Measurements from ENCODE around the gene METTL23. TPM values are rescaled to one million over a fixed set of nuclear protein-coding genes. Genes with fewer than 3 reads are reported as not detected.

The METTL23 gene
- total RNA-seq, 1 donor: 26.3 TPM

GRCh38 chr17:76747716-76748363 is 21.2 kb downstream of the METTL23 start:
- H3K4me1 ChIP-seq (ENCODE audit: insufficient read depth, low read length): peaks cover 4% of the 10 kb centered on the region

DNA sequence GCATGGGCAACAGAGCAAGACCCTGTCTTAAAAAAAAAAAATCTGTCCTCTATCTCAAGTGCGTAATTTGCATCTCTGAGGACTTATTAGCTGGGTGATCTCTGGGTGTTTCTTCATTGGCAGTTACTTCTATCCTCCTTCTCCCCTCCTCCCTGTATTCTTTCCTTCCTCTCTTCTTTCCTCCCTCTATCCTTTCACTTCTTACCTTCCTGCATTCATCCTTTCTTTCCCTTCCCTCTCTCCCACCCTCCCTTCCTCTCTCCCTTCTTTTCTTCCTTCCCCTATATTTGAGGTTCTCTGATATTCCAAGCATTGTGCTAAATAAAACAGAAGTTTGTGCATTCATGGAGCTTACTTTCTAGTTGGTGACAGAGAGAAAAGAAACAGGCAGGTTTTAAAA is 22.0 kb downstream of the METTL23 start:
- Histone ChIP-seq H3K27me3 (ENCODE audit: insufficient read depth, low read length) (no peaks in the 10 kb centered on the region), H3K9me3 (ENCODE audit: low read depth, low read length) (no peaks in the 10 kb centered on the region), H3K4me1 (ENCODE audit: insufficient read depth, low read length) (peaks cover 4% of the 10 kb centered on the region), H3K4me3 (ENCODE audit: low read length) (no peak overlapping the region)

More at GRCh38 chr17:76747716-76748363, 21.2 kb downstream of the METTL23 start:
- H3K27me3 ChIP-seq (ENCODE audit: insufficient read depth, low read length): no peaks in the 10 kb centered on the region
- H3K9me3 ChIP-seq (ENCODE audit: low read depth, low read length): no peaks in the 10 kb centered on the region
- H3K4me3 ChIP-seq (ENCODE audit: low read length): no peak overlapping the region

DNA sequence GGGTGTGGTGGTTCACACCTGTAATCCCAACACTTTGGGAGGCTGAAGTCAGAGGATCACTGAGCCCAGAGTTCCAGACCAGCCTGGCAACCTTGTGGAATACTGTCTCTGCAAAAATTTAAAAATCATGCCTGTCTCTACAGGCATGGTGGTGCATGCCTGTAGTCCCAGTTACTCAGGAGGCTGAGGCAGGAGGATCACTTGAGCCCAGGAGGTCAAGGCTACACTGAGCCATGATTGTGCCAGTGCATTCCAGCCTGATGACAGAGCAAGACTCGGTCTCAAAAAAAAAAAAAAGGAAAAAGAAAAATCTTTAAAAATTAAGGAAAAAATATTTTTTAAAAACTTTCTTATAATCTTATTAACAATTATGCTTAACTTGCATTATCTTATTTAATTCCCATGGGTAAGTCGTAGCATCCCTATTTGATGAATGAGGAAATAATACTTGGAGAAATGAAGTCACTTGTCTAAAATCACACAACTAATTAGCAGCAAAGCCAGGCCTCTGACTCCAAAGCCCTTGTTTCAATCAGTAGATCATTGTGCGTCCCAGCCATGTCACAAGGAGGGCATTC is 24.9 kb downstream of the METTL23 start:
- H3K4me3 ChIP-seq (ENCODE audit: low read length): no peak overlapping the region
- H3K4me1 ChIP-seq (ENCODE audit: insufficient read depth, low read length): peaks cover 4% of the 10 kb centered on the region
- H3K9me3 ChIP-seq (ENCODE audit: low read depth, low read length): no peaks in the 10 kb centered on the region
- H3K27me3 ChIP-seq (ENCODE audit: insufficient read depth, low read length): no peaks in the 10 kb centered on the region

DNA sequence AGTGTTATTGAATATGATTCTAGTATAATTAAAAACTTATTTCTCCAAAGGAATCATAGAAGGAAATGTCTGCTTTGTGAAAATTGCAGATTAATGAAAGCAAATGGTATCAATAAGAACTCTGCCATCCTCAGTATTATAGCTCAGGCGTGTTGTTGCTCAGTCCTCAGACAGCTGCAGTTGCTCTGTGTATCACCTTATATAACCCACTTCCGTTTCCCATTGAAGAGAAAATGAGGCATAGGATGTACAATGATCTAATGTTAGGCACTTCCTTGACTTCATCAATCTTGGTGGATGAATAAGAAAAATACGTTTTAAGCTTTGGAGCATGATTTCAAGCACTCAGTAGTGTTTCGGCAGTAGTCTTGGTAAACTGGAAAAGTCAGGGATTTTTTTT is 25.4 kb downstream of the METTL23 start:
- H3K4me3 ChIP-seq (ENCODE audit: low read length): no peak overlapping the region
- H3K4me1 ChIP-seq (ENCODE audit: insufficient read depth, low read length): peaks cover 4% of the 10 kb centered on the region
- no peaks in the 10 kb centered on the region for H3K27me3 ChIP-seq (ENCODE audit: insufficient read depth, low read length)
- H3K9me3 ChIP-seq (ENCODE audit: low read depth, low read length): no peaks in the 10 kb centered on the region

- Histone ChIP-seq H3K4me1 (ENCODE audit: insufficient read depth, low read length) (peaks cover 4% of the 10 kb centered on the region), H3K27me3 (ENCODE audit: insufficient read depth, low read length) (no peaks in the 10 kb centered on the region), H3K9me3 (ENCODE audit: low read depth, low read length) (no peaks in the 10 kb centered on the region), H3K4me3 (ENCODE audit: low read length) (peak overlapping the region; percentile 24)
These were observed 26.7 kb downstream of the METTL23 start for GRCh38 chr17:76753061-76753961.

DNA sequence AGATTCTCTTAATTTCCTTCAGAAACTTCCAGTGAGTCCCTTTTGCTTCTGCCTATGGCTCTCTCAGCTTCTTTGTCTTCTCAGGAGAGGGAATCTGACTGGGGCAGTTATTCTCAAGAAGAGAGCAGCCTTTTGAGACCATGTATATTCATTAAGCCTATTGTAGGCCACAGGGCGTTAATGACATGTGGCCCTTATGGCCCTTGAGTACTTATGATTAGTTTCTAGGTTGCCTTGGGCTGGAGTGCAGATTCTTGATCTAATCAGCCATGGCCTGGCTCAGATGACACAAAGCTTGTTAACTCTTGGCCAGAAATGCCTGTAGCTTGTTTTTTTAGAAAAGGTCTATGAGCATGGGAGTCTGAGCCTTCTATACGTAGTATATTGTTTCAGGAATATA is 28.6 kb downstream of the METTL23 start:
- H3K9me3 ChIP-seq (ENCODE audit: low read depth, low read length): no peaks in the 10 kb centered on the region
- peaks cover 4% of the 10 kb centered on the region for H3K4me1 ChIP-seq (ENCODE audit: insufficient read depth, low read length)
- no peaks in the 10 kb centered on the region for H3K27me3 ChIP-seq (ENCODE audit: insufficient read depth, low read length)
- no peak overlapping the region for H3K4me3 ChIP-seq (ENCODE audit: low read length)

DNA sequence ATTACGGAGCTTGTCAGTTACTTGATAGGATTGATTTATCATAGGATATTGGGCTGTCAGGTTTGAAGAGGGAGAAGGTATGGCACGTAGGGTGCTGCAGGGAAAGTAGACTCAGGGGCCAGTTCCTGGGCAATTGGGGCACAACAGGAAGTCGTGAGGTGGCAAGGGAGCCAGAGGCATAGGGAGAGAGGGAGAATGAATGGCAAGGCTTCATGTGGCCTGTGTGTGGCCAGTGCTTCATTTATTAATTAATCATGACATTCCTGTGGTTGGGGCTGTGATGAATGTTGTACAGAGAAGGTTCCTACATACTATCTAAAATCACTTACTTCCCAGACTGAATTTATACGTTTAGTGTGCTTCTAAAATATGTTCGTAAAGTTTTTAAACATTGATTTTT is 30.6 kb downstream of the METTL23 start:
- Histone ChIP-seq H3K27me3 (ENCODE audit: insufficient read depth, low read length) (no peaks in the 10 kb centered on the region), H3K4me1 (ENCODE audit: insufficient read depth, low read length) (peaks cover 3% of the 10 kb centered on the region), H3K9me3 (ENCODE audit: low read depth, low read length) (no peaks in the 10 kb centered on the region), H3K4me3 (ENCODE audit: low read length) (no peak overlapping the region)

DNA sequence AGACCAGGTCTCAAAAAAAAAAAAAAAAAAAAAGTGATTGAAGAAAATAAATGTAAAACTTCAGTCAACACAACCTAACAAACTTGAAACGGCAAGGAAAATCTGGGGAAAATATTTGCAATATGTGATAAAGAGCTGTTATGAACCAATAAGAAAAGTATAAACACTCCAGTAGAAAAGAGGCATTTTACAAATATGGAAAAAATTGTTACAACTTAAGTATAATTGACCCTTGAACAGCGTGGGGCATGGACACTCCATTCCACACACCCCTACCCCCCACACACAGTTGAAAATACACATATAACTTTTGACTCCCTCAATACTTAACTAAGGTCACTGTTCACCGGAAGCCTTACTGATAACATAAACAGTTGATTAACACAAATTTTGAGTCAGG is 31.9 kb downstream of the METTL23 start:
- Histone ChIP-seq H3K4me3 (ENCODE audit: low read length) (no peak overlapping the region), H3K9me3 (ENCODE audit: low read depth, low read length) (no peaks in the 10 kb centered on the region)

DNA sequence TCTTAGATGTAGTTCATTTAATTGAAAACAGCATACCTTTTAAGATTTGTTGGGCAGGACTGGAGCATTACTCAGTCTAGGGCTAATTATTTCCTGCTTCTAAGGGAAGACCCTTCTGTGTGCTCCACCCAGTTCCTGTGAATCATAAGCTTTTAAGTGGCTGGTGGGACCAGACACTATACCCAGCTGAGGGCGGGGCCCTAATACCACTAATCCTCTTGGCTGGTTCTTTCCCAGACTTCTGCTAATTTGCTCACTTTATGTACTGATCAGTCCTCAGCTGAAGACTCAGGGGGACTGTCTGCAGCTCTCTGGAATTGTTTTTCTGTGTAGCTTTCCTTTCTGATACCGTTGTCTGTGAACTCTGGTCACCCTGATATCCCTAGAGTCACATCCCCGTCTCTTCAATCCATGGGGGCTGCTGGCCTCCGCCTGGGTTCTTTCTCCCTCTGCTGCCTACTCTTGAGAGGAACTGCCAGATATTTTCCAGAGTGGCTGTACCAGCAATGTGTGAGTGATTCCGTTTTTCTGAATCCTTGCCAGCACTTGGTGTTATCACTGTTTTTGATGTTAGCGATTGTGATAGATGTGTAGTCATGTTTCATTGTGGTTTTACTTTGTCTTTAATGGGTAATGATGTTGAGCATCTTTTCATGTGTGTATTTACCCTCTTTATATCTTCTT is 46.3 kb downstream of the METTL23 start:
- Histone ChIP-seq H3K4me1 (ENCODE audit: insufficient read depth, low read length) (peaks cover 10% of the 10 kb centered on the region), H3K9me3 (ENCODE audit: low read depth, low read length) (no peaks in the 10 kb centered on the region), H3K27me3 (ENCODE audit: insufficient read depth, low read length) (no peaks in the 10 kb centered on the region), H3K4me3 (ENCODE audit: low read length) (no peak overlapping the region)

More for the DNA sequence above, 31.9 kb downstream of the METTL23 start:
- no peaks in the 10 kb centered on the region for H3K27me3 ChIP-seq (ENCODE audit: insufficient read depth, low read length)
- H3K4me1 ChIP-seq (ENCODE audit: insufficient read depth, low read length): no peaks in the 10 kb centered on the region

DNA sequence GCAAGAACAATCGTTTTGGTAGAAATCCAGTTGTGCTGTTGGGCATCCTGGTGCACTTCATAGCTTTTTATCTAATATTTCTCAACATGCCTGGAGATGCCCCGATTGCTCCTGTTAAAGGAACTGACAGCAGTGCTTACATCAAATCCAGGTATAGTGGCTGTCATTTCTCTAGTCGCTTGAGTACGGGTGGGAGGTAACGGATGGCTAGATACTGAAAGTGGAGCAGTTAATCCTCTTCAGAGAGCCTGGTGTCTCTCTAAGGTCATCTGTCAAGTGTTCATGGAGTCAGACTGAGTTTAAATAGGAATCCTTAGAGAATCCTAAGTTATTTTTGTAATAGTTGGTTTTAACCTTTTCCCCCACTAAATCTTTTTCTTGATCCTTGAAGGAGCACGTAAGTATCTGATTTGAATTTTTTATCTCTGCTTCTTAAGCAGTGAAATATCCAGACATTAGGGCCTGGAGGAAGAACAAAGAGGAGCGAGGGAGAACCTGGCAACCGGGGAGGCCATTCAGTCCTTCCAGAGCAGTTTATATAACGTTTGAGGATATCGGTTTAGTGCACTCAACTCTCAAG is 48.5 kb downstream of the METTL23 start:
- H3K9me3 ChIP-seq (ENCODE audit: low read depth, low read length): no peaks in the 10 kb centered on the region
- H3K4me1 ChIP-seq (ENCODE audit: insufficient read depth, low read length): peaks cover 10% of the 10 kb centered on the region
- H3K27me3 ChIP-seq (ENCODE audit: insufficient read depth, low read length): no peaks in the 10 kb centered on the region
- H3K4me3 ChIP-seq (ENCODE audit: low read length): no peak overlapping the region

DNA sequence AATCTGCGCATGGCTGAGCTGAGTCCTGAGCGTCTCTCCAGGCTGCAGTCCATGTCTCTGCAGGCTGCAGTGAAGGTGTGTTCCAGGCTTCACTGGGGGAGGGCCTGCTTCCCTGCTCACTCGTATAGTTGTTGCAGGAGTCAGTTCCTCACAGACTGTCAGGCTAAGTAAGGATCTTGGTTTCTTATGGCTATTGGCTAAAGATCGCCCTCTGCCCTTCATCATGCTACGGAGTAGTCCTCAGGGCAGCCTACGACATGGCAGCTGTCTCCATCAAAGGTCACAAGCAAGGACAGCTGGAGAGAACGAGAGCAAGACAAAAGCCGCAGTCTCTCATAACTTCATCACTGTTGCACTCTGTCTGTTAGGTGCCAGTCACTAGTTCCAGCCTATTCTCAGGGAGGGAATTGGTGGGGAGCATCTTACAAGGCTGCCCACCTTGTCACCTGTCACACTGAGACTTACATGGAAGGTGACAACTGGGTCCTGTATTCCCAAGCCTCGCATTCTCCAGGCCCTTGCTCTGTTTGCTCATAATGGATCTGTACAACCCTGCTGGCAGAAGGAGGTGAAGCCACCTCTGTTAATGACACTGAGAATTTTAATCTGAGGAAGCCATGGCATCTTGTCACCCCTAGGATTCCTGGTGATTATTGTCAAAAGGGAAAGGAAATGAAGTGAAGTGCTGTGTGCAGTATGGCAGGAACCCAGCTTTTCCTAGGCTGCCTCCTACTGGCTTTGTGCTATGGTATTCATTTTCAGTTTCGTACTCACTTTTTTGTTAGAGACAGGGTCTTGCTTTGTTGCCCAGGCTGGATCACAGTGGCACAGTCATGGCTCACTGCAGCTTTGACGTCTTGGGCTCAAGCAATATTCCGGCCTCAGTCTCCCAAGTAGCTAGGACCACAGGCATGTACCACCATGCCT is 54.7 kb downstream of the METTL23 start:
- Histone ChIP-seq H3K4me1 (ENCODE audit: insufficient read depth, low read length) (no peaks in the 10 kb centered on the region), H3K27me3 (ENCODE audit: insufficient read depth, low read length) (no peaks in the 10 kb centered on the region), H3K4me3 (ENCODE audit: low read length) (no peak overlapping the region), H3K9me3 (ENCODE audit: low read depth, low read length) (no peaks in the 10 kb centered on the region)

DNA sequence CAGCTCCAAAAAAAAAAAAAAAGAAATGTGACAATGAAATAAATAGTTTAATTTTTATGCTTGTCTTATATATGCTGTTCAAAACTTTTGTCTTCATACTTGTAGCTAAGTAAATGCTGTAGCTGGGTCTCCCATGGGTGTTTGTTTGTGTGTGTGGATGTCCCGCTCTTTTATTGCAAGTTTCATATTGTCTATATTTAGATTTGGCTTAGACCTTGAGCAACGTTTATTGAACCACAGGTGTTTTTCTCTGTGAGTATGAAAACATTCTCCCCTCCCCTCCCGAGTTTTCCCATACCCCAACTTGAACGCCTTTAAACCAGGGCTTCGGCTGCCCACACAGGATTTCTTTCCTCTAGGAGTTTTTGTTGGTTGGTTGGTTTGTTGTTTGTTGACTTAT is 56.5 kb downstream of the METTL23 start:
- no peaks in the 10 kb centered on the region for H3K4me1 ChIP-seq (ENCODE audit: insufficient read depth, low read length)
- no peaks in the 10 kb centered on the region for H3K9me3 ChIP-seq (ENCODE audit: low read depth, low read length)
- H3K4me3 ChIP-seq (ENCODE audit: low read length): no peak overlapping the region
- H3K27me3 ChIP-seq (ENCODE audit: insufficient read depth, low read length): no peaks in the 10 kb centered on the region
